HG03159 (cell line): ENCODE results near the gene ODC1.

Experiments
- ATAC-seq: cut with Tn5 transposase; IDR thresholded peaks from one replicate; pipeline ENCODE4 v1.9.1; 2021; ENCODE audit warnings: mild to moderate bottlenecking, moderate library complexity; ENCODE audit not compliant: unreplicated experiment

The ODC1 gene

GRCh38 chr2:10435820-10436204 lies 12.3 kb downstream of the ODC1 start:
- no peak for ATAC-seq

GRCh38 chr2:10434886-10435819 lies 13.0 kb downstream of the ODC1 start:
- ATAC-seq = peak; percentile 72

- no peak for ATAC-seq
These were observed 13.9 kb downstream of the ODC1 start for GRCh38 chr2:10433947-10434885.

- no peak for ATAC-seq
These were observed 14.7 kb downstream of the ODC1 start for GRCh38 chr2:10433264-10433946.

- no peak for ATAC-seq
These were observed 15.6 kb downstream of the ODC1 start for GRCh38 chr2:10432311-10433181.

GRCh38 chr2:10431797-10432196 lies 16.3 kb downstream of the ODC1 start:
- no peak for ATAC-seq

- ATAC-seq = no peak
These were observed 17.1 kb downstream of the ODC1 start for GRCh38 chr2:10430886-10431622.

GRCh38 chr2:10428924-10429323 lies 19.2 kb downstream of the ODC1 start:
- no peak for ATAC-seq

- ATAC-seq = no peak
These were observed 19.8 kb downstream of the ODC1 start for GRCh38 chr2:10428355-10428754.

GRCh38 chr2:10427618-10427949 lies 20.5 kb downstream of the ODC1 start:
- no peak for ATAC-seq

GRCh38 chr2:10426726-10427617 lies 21.2 kb downstream of the ODC1 start:
- ATAC-seq = no peak

- no peak for ATAC-seq
These were observed 22.4 kb downstream of the ODC1 start for GRCh38 chr2:10425699-10426098.

- no peak for ATAC-seq
These were observed 23.1 kb downstream of the ODC1 start for GRCh38 chr2:10424916-10425505.

GRCh38 chr2:10424051-10424450 lies 24.1 kb downstream of the ODC1 start:
- no peak for ATAC-seq

GRCh38 chr2:10423400-10423774 lies 24.7 kb downstream of the ODC1 start:
- ATAC-seq = no peak

GRCh38 chr2:10422732-10423399 lies 25.3 kb downstream of the ODC1 start:
- no peak for ATAC-seq

- ATAC-seq = no peak
These were observed 25.9 kb downstream of the ODC1 start for GRCh38 chr2:10422251-10422650.
